Measurements from ENCODE around the gene TTLL8. TPM values are rescaled to one million over a fixed set of nuclear protein-coding genes. Genes with fewer than 3 reads are reported as not detected.

Gene TTLL8
- total RNA-seq, 1 experiment from 2014 or later = not detected

GRCh38 chr22:50045211-50046018, 12.7 kb downstream of the TTLL8 start:
- no peak for DNase-seq (ENCODE audit: low spot score)

- no peak for DNase-seq (ENCODE audit: low spot score)
Observed at GRCh38 chr22:50044485-50045118, 13.5 kb downstream of the TTLL8 start.

- DNase-seq (ENCODE audit: low spot score) = no peak
Observed at GRCh38 chr22:50041361-50042065, 16.6 kb downstream of the TTLL8 start.

DNA sequence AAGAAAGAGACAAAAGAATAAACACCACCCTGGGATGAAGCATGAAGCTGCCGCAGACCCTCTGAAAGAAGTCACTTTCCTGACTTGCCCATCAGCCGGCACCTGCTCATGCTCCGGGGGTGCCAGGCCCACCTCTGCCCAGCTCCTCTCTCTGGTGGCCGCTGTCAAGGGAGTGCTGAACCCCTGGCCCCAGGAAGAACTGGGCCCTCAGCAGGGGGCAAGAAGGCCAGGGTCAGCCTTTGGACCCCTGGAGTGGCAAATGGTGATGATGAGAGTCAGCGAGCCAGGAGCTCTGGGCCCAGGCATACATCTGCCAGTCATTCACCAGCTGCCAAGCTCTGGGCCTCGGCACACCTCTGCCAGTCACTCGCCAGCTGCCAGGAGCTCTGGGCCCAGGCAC, 17.4 kb downstream of the TTLL8 start:
- DNase-seq (ENCODE audit: low spot score) = no peak

DNA sequence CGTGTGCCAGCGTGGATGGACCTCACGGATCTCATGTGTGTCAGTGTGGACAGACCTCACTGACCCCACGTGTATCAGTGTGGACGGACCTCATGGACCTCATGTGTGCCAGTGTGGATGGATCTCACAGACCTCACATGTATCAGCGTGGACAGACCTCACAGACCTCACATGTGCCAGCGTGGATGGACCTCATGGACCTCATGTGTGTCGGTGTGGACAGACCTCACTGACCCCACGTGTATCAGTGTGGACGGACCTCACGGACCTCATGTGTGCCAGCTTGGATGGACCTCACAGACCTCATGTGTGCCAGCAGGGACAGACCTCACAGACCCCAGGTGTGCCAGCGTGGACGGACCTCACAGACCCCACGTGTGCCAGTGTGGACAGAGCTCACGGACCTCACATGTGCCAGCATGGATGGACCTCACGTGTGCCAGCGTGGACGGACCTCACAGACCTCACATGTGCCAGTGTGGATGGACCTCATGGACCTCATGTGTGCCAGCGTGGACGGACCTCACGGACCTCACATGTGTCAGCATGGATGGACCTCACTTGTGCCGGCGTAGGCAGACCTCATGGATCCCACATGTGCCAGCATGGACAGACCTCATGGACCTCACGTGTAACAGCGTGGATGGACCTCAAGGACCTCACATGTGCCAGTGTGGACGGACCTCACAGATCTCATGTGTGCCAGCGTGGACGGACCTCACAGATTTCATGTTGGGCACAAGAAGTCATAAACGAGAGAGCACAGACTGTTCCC, 18.2 kb downstream of the TTLL8 start:
- no peak for DNase-seq (ENCODE audit: low spot score)

DNA sequence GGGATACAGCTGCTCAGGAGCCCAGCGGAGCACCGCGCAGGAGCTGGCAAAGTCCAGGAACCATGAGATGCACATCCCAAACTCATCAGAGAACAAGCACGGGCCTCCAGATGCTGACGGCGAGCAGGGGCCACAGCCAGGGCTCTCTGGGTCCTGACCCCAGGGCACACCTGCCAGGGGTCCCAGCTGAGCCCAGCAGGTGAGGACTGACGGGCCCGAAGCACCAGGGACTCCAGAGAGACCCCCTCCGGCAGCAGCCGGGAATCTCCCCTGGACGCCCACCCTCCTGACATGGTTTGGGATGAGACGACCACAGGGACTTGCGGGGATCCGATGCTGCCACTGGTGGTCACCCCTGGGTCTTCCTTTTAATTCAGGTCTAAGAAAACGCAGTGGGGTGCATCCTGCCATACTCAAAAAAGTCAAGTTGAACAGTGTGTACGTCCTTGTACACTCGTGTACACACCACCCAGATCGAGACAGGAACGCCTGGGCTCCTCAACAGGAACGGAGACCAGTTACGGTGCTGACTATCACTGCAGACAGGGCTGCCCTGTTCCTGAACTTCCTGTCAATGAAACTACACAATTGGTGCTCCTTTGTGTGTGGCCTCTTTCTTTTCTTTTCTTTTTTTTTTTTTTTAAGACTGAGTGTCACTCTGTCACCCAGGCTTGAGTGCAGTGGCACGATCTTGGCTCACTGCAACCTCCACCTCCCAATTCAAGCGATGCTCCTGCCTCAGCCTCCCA, 21.9 kb downstream of the TTLL8 start:
- DNase-seq (ENCODE audit: low spot score) = no peak

DNA sequence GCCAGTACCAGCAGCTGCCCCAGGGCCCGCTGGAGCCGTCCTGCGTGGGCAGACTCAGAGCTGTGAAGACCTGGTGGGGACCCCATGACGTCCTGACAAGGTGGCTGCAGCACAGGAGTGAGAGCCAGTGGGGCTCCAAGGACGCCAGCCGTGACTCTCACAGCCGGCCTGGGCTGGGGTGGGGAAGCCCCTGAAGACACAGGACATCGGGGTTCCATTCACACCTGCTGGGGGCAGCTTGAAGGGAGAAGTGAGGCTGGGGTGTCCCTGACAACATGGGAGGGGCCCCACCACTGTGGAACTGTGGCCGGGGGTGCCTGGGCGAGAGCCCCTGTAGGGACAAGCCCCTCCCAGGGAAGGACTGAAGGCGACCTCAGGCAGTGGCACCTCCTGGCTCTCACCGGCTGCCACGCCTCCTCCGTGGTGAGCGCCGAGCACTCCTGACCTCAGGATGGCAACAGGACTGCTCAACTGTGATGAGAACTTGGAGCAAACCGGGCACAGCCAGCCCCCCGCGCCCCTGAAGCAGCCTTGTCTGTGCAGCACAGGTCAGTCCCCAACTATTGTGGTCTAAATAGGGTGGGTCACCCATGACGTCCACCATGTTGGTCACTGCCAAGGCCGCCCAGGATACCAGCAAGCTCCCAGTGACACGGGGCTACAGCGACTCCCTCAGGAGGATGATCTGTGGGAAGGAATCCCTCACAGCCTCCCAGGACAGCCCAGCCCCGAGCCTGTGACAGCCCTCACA, 22.8 kb downstream of the TTLL8 start:
- DNase-seq (ENCODE audit: low spot score) = no peak

- no peak for DNase-seq (ENCODE audit: low spot score)
Observed at GRCh38 chr22:50034126-50035081, 23.7 kb downstream of the TTLL8 start.

DNA sequence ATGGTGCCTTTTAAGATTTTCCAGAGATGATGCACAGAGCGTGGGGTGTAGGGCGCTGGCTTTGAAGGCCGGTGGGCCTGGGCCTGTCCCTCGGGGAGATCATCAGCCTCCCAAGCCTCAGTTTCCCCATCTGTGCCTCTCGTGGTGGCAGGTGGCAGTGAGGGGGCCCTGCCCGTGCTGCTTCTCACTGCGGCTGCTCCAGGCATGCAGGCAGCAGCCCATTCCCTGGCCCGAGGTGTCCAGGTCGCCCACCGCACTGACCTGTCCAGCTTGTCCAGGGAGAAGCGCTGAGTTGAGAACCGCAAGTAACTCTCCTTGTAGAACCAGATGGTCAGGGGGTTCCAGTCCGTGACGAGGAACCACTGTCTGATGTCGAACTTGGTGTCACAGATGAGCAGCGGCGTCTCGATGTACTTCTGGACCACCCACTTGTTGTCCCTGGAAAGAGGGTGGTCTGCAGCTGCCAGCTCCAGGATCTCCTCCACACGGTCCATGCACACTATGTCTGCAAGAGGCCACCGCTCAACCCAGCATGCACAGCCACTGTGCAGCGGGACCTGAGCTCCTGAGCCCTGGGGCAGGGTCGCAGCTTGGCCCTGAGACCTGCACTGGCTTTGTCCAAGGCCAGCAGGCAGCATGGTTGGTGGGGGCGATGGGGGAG, 25.0 kb downstream of the TTLL8 start:
- DNase-seq (ENCODE audit: low spot score) = no peak

DNA sequence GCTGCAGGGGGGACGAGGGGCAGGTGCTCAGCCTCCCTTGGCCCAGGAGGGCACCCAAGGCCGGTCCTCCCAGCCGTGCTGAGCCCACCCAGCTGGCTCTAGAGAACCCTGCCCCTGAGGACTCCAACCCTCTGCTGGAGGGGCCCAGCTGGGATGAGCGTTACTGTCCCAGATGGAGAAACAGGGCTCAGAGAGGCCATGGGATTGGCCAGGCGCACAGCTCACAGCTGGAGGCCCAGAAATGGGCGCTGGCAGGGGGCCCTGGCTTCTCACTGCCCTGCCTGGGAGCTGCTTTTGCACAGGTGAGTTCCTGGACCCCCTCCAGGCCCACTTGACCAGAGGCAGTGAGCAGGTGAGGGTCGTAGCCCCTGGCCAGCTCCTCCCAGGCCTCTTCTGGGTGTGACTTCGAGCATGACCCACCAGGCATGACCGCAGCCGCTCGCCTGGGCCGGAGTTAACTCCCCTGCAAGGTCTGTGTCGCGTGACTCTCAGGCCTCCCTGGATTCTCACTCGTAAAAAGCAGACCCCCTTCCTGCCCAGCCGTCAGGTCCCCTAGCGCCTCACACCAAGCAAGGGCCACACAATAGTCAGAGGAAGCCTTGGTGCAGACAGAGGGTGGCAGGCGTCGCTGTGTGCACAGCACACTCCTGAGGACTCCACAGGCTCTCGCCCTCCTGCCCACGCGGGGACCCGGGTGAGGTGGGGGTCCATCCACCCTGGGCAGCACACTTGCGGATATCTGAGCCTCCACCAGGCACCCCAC, 25.8 kb downstream of the TTLL8 start:
- DNase-seq (ENCODE audit: low spot score) = no peak

DNA sequence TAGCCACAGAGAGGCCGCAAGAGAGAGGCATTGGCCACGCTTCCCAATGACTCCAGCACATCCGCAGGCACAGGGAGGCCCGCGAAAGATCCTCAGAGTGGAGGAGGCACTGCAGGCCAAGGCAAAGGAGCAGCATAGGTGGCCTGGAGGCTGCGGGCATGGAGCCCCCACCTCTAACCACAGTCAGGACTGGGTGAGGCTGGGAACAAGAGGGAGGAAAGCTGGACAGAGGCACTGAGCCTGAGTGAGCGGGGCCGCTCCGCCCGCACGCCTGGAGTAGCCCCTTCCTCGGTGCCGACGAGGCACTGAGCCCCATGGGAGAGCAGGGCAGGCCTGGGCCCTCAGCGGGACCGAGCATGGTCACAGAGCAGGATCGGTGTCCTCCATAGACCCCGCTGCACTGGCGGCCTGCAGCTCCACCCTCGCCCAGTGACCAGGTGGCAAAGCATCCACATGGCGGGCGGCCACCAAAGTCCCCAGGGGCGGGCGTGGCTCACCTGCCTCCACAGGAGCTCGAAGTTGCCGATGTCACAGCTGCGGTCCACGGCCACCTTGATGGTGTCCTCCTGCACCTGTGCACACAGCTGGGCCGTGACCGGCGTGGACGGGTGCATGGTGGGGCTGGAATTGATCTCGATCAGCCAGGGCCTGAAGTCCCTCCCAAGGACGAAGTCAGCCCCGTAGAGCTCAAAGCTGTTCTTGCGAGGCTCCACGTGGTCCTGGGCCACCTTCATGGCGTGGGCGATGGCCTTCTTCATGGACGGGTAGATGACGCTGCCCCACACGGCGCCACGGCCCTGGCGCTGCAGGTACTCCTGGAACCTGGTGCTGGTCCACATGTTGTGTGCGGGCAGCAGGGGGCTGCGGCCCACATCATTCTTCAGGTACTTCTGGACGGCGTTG, 26.7 kb downstream of the TTLL8 start:
- no peak for DNase-seq (ENCODE audit: low spot score)

- DNase-seq (ENCODE audit: low spot score) = peak; percentile 81
Observed at GRCh38 chr22:50030297-50031188, 27.6 kb downstream of the TTLL8 start.

DNA sequence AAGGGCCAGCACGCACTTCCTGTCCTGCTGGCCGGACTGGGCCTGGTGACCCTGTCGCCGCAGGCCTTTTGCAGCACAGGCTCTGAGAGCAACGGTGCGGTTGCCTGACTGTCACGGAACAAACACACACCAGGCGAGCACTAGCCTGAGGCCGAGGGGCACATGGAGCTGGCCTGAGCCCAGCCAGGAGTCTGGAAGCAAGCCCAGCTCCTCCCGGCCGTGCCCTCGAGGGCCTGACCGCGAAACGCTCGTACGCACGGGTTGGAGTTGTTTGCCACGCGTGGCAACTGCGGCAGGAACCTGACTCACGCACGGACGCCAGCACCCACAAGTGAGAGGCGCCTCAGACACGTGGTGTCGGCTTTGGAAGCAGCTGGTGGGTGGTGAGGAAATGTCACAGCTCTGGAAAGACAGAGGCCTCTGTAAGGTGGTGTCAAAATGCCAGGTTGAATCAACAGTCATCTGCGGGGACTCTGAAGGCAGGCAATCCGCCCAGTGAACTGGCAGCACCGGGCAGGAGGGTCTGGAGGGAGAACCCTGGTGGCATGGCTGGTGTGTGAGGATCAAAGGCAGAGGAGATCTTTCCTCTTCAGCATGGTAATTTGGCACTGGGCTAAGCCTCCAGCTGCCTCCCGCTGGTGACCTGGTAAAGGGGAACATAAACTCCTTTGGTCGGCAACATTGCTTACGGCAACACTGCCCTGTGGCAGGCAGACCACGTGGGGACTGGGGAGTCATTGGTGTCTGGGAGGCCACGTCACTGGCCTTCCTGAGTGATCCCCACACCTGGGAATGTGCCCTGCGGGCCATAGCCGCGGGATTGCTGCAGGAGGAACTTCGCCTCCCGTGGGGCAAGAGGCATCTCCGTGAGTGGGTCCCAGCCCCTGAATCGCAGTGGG, 30.2 kb downstream of the TTLL8 start:
- peak; percentile 61 for DNase-seq (ENCODE audit: low spot score)

GRCh38 chr22:50025993-50026392, 32.1 kb downstream of the TTLL8 start:
- DNase-seq (ENCODE audit: low spot score) = no peak

Measured in HT-29 (cell line).